B cell (primary cell): ENCODE measurements around the gene TGDS.

Experiments
- EZH2 ChIP-seq: IDR thresholded peaks from 2 replicates; pipeline ENCODE4 v1.6.1; 2012; ENCODE audit warnings: borderline replicate concordance, low read depth, mild to moderate bottlenecking, moderate library complexity, low read length; ENCODE audit not compliant: insufficient read depth, poor library complexity, severe bottlenecking
- TF ChIP-seq, protein P1 (sequence below): fragments of 200-600 bp; IDR thresholded peaks from one replicate; pipeline ENCODE4 v1.8.0; 2022; ENCODE audit warnings: antibody characterized with exemption, mild to moderate bottlenecking

- TF ChIP-seq, protein P1, sequence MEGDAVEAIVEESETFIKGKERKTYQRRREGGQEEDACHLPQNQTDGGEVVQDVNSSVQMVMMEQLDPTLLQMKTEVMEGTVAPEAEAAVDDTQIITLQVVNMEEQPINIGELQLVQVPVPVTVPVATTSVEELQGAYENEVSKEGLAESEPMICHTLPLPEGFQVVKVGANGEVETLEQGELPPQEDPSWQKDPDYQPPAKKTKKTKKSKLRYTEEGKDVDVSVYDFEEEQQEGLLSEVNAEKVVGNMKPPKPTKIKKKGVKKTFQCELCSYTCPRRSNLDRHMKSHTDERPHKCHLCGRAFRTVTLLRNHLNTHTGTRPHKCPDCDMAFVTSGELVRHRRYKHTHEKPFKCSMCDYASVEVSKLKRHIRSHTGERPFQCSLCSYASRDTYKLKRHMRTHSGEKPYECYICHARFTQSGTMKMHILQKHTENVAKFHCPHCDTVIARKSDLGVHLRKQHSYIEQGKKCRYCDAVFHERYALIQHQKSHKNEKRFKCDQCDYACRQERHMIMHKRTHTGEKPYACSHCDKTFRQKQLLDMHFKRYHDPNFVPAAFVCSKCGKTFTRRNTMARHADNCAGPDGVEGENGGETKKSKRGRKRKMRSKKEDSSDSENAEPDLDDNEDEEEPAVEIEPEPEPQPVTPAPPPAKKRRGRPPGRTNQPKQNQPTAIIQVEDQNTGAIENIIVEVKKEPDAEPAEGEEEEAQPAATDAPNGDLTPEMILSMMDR, result no peak
- TF ChIP-seq EZH2, result no peak
Measured at GRCh38 chr13:94559222-94559795, 36.6 kb downstream of the TGDS start.
